Right atrium auricular region (tissue), 2 donors: ENCODE results near the gene PPID. TPM values are rescaled to one million over a fixed set of nuclear protein-coding genes. Genes with fewer than 3 reads are reported as not detected.
A peak's percentile ranks its signal among the peaks of the same experiment; 100 is the strongest.

Experiments used
- DNase-seq: peaks from one replicate; pipeline ENCODE4 v3.0.0-alpha.2; 2019; ENCODE audit warnings: low spot score
- H3K27ac ChIP-seq, 2 donors: fragments of 200-600 bp; sonication (generic); 1 replicate in 1 of 2; 2 replicates in 1 of 2; pipeline ENCODE4 v1.5.1; 2016 to 2019
- H3K27me3 ChIP-seq, 2 donors: fragments of 200-600 bp; sonication (generic); one replicate each; pipeline versions ENCODE4 v1.5.1 to v1.6.0; 2017 to 2019
- H3K36me3 ChIP-seq: fragments of 200-600 bp; sonication (generic); one replicate; pipeline ENCODE4 v1.5.1; 2016
- H3K4me1 ChIP-seq, 2 donors: fragments of 200-600 bp; sonication (generic); one replicate each; pipeline versions ENCODE4 v1.5.1 to v1.6.0; 2017 to 2019
- H3K4me3 ChIP-seq, 2 donors: fragments of 200-600 bp; sonication (generic); 1 replicate in 1 of 2; 2 replicates in 1 of 2; pipeline ENCODE4 v1.5.1; 2017 to 2019; ENCODE audit warnings: mild to moderate bottlenecking in 1 of 2, moderate library complexity in 1 of 2
- H3K9me3 ChIP-seq, 2 donors: fragments of 200-600 bp; sonication (generic); one replicate each; pipeline ENCODE4 v1.5.1; 2019
- CTCF ChIP-seq, 2 donors: fragments of 200-600 bp; sonication (generic); IDR thresholded peaks; one replicate each; pipeline ENCODE4 v1.5.1; 2019; ENCODE audit warnings: antibody characterized with exemption in 2 of 2
- total RNA-seq, 2 donors: library from RNA; depleted of rRNA; stranded (reverse); fragments of >200 nt; gene quantifications; one replicate each; pipeline ENCODE4 v1.1.0, GENCODE V29; 2016

The PPID gene
- total RNA-seq = 10 to 100 TPM; 18.0 to 31.9 TPM

- H3K4me1 ChIP-seq = peaks cover 0 to 18% of the 10 kb centered on the region in 2 donors
- peak within 1 kb of the TSS; percentile 70 to 78 for H3K4me3 ChIP-seq
- H3K27ac ChIP-seq = peak within 1 kb of the TSS; percentile 89
- DNase-seq = peak; percentile 79
- no peaks in the 10 kb centered on the region for H3K9me3 ChIP-seq
- H3K36me3 ChIP-seq = peaks cover 18% of the 10 kb centered on the region
- no peaks in the 10 kb centered on the region for H3K27me3 ChIP-seq
- TF ChIP-seq CTCF (IDR thresholded peaks at IDR 0.05) = peak in 1 of 2 donors; percentile 10
Measured at GRCh38 chr4:158722917-158723793, at the start of gene PPID. Gene PPID (minus strand): TSS chr4:158723396. CDS start chr4:158723288, 108 bp downstream.

DNA sequence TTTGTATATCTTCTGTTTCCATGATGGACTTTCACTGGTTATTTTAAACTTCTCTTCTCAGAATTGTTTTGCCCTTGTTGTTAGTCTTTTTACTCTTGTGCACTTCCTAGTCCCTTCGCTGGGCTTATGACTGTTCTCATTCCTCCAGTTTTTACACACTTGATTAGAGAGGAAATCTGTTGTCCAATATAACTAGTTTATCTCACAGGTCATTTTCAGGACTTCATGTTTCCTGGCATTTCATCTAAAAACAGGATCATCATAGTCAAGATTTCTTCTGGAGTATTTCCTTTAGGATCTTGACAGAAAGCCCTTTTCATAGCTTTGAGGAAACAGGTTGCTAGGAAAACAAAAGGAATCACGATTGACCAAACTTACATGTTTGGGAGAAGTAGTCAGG, 48.6 kb upstream of the PPID start:
- Histone ChIP-seq H3K4me3 (no peak overlapping the region), H3K27me3 (no peaks in the 10 kb centered on the region)
- no peak for TF ChIP-seq CTCF (IDR thresholded peaks at IDR 0.05)

GRCh38 chr4:158770671-158771070, 47.5 kb upstream of the PPID start:
- H3K4me1 ChIP-seq = peaks cover 0 to 51% of the 10 kb centered on the region in 2 donors
- H3K4me3 ChIP-seq = peak overlapping the region; percentile 87 to 91
- no peaks in the 10 kb centered on the region for H3K27me3 ChIP-seq
- H3K9me3 ChIP-seq = no peaks in the 10 kb centered on the region
- H3K27ac ChIP-seq = peak overlapping the region; percentile 89 to 93
- no peak for DNase-seq
- TF ChIP-seq CTCF (IDR thresholded peaks at IDR 0.05) = no peak
- no peaks in the 10 kb centered on the region for H3K36me3 ChIP-seq

More for the DNA sequence above, 48.6 kb upstream of the PPID start:
- no peak for DNase-seq
- H3K4me1 ChIP-seq = peaks cover 0 to 62% of the 10 kb centered on the region in 2 donors
- no peaks in the 10 kb centered on the region for H3K9me3 ChIP-seq
- H3K27ac ChIP-seq = peak overlapping the region; percentile 89 to 93
- no peaks in the 10 kb centered on the region for H3K36me3 ChIP-seq

DNA sequence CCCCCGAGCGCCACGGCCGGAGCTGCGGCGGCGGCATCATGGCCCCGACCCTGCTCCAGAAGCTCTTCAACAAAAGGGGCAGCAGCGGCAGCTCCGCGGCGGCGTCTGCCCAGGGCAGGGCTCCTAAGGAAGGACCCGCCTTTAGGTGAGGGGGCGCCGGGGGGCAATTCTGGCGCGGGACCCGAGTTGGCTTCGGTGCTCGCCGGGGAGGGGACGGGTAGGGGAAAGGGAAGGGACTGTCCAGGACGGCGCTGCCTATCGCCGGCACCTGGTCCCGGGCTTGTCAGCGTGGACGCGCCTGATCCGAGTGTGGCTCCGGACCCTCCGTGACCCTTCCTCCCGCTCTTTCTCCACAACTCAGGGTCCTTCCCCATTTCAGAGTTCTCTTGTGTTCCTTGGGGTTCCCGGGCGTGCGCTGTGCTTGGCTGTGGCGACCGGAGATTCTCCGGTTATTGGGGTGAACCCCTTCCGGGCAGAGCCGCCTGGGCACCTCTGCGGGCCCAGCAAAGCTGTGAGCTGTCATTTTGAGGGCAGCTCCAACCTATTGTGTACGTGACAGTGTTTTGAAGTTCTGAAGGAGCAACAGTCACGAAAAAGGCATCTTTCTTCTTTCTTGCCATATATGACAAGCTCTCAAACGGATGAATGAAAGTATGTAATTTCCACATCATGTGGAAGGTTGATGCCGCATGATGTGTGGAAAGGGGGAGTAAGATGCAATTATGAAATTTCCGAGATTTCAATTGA, 46.2 kb upstream of the PPID start:
- Histone ChIP-seq H3K9me3 (no peaks in the 10 kb centered on the region), H3K4me1 (peaks cover 0 to 38% of the 10 kb centered on the region in 2 donors), H3K4me3 (peak overlapping the region; percentile 87 to 91), H3K36me3 (no peaks in the 10 kb centered on the region), H3K27ac (peak overlapping the region; percentile 89 to 93), H3K27me3 (no peaks in the 10 kb centered on the region)
- no peak for TF ChIP-seq CTCF (IDR thresholded peaks at IDR 0.05)
- DNase-seq = peak; percentile 65

GRCh38 chr4:158768555-158769174, 45.5 kb upstream of the PPID start, which contains the start of gene FNIP2:
Gene FNIP2 (plus strand): TSS chr4:158769026. CDS start chr4:158769213, 187 bp downstream.
- peak; percentile 82 for DNase-seq
- no peaks in the 10 kb centered on the region for H3K9me3 ChIP-seq
- no peaks in the 10 kb centered on the region for H3K36me3 ChIP-seq
- no peaks in the 10 kb centered on the region for H3K27me3 ChIP-seq
- H3K4me1 ChIP-seq = peaks cover 0 to 37% of the 10 kb centered on the region in 2 donors
- H3K27ac ChIP-seq = peak within 1 kb of the TSS; percentile 93
- peak within 1 kb of the TSS; percentile 87 to 91 for H3K4me3 ChIP-seq
- TF ChIP-seq CTCF (IDR thresholded peaks at IDR 0.05) = no peak
